IMR-90 (cell line): ENCODE data around the gene RPUSD1. TPM values are rescaled to one million over a fixed set of nuclear protein-coding genes. Genes with fewer than 3 reads are reported as not detected.

Experiments
- ATAC-seq: fragments of 200-7000 bp; cut with Tn5 transposase; 2 replicates; pipeline ENCODE4 v1.9.1; 2020; ENCODE audit warnings: low read depth, mild to moderate bottlenecking, moderate library complexity
- BruUV-seq: library from RNA; stranded (reverse); fragments of 400-500 nt; replicated peaks from 2 replicates; lab custom pipeline; 2021; lab: Mats Ljungman, UMichigan
- CTCF ChIA-PET: fragments of 300-600 bp; formaldehyde crosslinking; extraction: SDS; loops from one replicate; lab custom pipeline; 2021; ENCODE audit warnings: antibody characterized with exemption; lab: Yijun Ruan, JAX
- POLR2A ChIA-PET: fragments of 300-600 bp; sonication (Branson Sonifier 250); formaldehyde crosslinking; loops from one replicate; lab custom pipeline; 2022; ENCODE audit warnings: antibody characterized with exemption; ENCODE audit not compliant: unreplicated experiment; lab: Charles Lee
- DNase-seq: peaks from one replicate; pipeline ENCODE4 v3.0.0; 2013
- H2AFZ ChIP-seq: replicated peaks from 2 replicates; pipeline ENCODE3; 2013; ENCODE audit warnings: low read length, mild to moderate bottlenecking; ENCODE audit not compliant: poor library complexity
- H2AK5ac ChIP-seq: 2 replicates; pipeline ENCODE4 v1.6.1; 2013; ENCODE audit warnings: low read depth, low read length, inconsistent platforms
- H2AK9ac ChIP-seq: replicated peaks from 2 replicates; pipeline ENCODE3; 2013; ENCODE audit warnings: mild to moderate bottlenecking, low read depth, low read length, moderate library complexity; ENCODE audit not compliant: poor library complexity
- H2BK120ac ChIP-seq: 2 replicates; pipeline ENCODE4 v1.6.1; 2013; ENCODE audit warnings: low read depth, low read length, inconsistent platforms
- H2BK15ac ChIP-seq: 3 replicates; pipeline ENCODE4 v1.6.1; 2013; ENCODE audit warnings: low read depth, low read length, inconsistent platforms
- H2BK20ac ChIP-seq: 2 replicates; pipeline ENCODE4 v1.6.1; 2013; ENCODE audit warnings: low read depth, mild to moderate bottlenecking, inconsistent platforms, low read length, moderate library complexity
- H2BK5ac ChIP-seq: 2 replicates; pipeline ENCODE4 v1.6.1; 2013; ENCODE audit warnings: mild to moderate bottlenecking, low read depth, low read length, inconsistent platforms; ENCODE audit not compliant: poor library complexity, severe bottlenecking
- H3K14ac ChIP-seq: replicated peaks from 2 replicates; pipeline ENCODE4 v1.6.1; 2013; ENCODE audit warnings: low read depth, low read length, inconsistent platforms
- H3K18ac ChIP-seq: 2 replicates; pipeline ENCODE4 v1.6.1; 2013; ENCODE audit warnings: low read depth, low read length, control low read depth
- H3K23ac ChIP-seq: 2 replicates; pipeline ENCODE4 v1.6.1; 2013; ENCODE audit warnings: low read depth, low read length, inconsistent platforms
- H3K27ac ChIP-seq: 2 replicates; pipeline ENCODE4 v1.5.1; 2013; ENCODE audit warnings: mild to moderate bottlenecking, control low read depth, low read length; ENCODE audit not compliant: insufficient read depth
- H3K27me3 ChIP-seq: 2 replicates; pipeline ENCODE4 v1.6.1; 2013; ENCODE audit warnings: low read length; ENCODE audit not compliant: control insufficient read depth, insufficient read depth
- H3K36me3 ChIP-seq: 2 replicates; pipeline ENCODE4 v1.6.1; 2013; ENCODE audit warnings: low read length, mixed read lengths; ENCODE audit not compliant: control insufficient read depth, insufficient read depth
- H3K4ac ChIP-seq: 2 replicates; pipeline ENCODE4 v1.6.1; 2013; ENCODE audit warnings: low read depth, low read length, inconsistent platforms
- H3K4me1 ChIP-seq: 2 replicates; pipeline ENCODE4 v1.6.1; 2013; ENCODE audit warnings: low read length, mixed read lengths; ENCODE audit not compliant: control insufficient read depth, insufficient read depth
- H3K4me2 ChIP-seq: 2 replicates; pipeline ENCODE4 v1.6.1; 2013; ENCODE audit warnings: low read depth, mild to moderate bottlenecking, control low read depth, low read length, moderate library complexity
- H3K4me3 ChIP-seq: 2 replicates; pipeline ENCODE4 v1.5.1; 2013; ENCODE audit warnings: low read depth, mild to moderate bottlenecking, control low read depth, low read length, moderate library complexity; ENCODE audit not compliant: insufficient read depth
- H3K56ac ChIP-seq: 2 replicates; pipeline ENCODE4 v1.6.1; 2013; ENCODE audit warnings: low read length, inconsistent platforms; ENCODE audit not compliant: insufficient read depth; ENCODE audit errors: extremely low read depth
- H3K79me1 ChIP-seq, 2 experiments: 2 replicates each; pipeline ENCODE4 v1.6.1; 2013; ENCODE audit warnings: low read length in 2 of 2, inconsistent platforms in 1 of 2, low read depth in 1 of 2
- H3K9ac ChIP-seq: 2 replicates; pipeline ENCODE4 v1.6.1; 2013; ENCODE audit warnings: low read depth, low read length, control low read depth
- H3K9me1 ChIP-seq: 2 replicates; pipeline ENCODE4 v1.6.1; 2013; ENCODE audit warnings: low read length, inconsistent platforms; ENCODE audit not compliant: insufficient read depth
- H3K9me3 ChIP-seq: 2 replicates; pipeline ENCODE4 v1.6.1; 2013; ENCODE audit warnings: low read length; ENCODE audit not compliant: control insufficient read depth, insufficient read depth
- H4K20me1 ChIP-seq: 2 replicates; pipeline ENCODE4 v1.6.1; 2013; ENCODE audit warnings: low read length, inconsistent platforms; ENCODE audit not compliant: insufficient read depth
- H4K5ac ChIP-seq: 2 replicates; pipeline ENCODE4 v1.6.1; 2013; ENCODE audit warnings: mild to moderate bottlenecking, low read depth, low read length, control low read depth
- H4K8ac ChIP-seq, 2 experiments: 2 replicates each; pipeline ENCODE4 v1.6.1; 2013; ENCODE audit warnings: low read depth in 2 of 2, low read length in 2 of 2, control low read depth in 1 of 2, inconsistent platforms in 1 of 2
- H4K91ac ChIP-seq: 2 replicates; pipeline ENCODE4 v1.6.1; 2013; ENCODE audit warnings: low read depth, low read length, inconsistent platforms; ENCODE audit not compliant: insufficient read depth
- RAD21 ChIP-seq: IDR thresholded peaks from 2 replicates; pipeline ENCODE4 v1.6.1; 2012; ENCODE audit warnings: low read length, improper control_type of control experiment
- RCOR1 ChIP-seq: IDR thresholded peaks from 2 replicates; pipeline ENCODE4 v1.6.1; 2012; ENCODE audit warnings: mild to moderate bottlenecking, low read length, improper control_type of control experiment; ENCODE audit not compliant: insufficient replicate concordance
- RFX5 ChIP-seq: IDR thresholded peaks from 2 replicates; pipeline ENCODE4 v1.8.0; 2012; ENCODE audit warnings: low read depth, mild to moderate bottlenecking, low read length, moderate library complexity
- WGBS, 2 experiments: methylation state at CpG; one replicate each; pipeline versions ENCODE4 v1.1.5 to v1.1.7; 2013; ENCODE audit warnings: missing lambda C conversion rate in 2 of 2; ENCODE audit not compliant: insufficient read length in 1 of 2; ENCODE audit errors: extremely low coverage in 2 of 2; 5-methylcytosine and 5-hydroxymethylcytosine counted together
- dilution Hi-C: fragments of 300-500 bp; cut with HindIII; formaldehyde crosslinking; loops from one replicate; pipeline ENCODE4 v1.14.3; 2018; ENCODE audit warnings: low sequenced_read_pairs; ENCODE audit not compliant: unreplicated experiment
- in situ Hi-C: fragments of 300-500 bp; cut with MboI; formaldehyde crosslinking; loops from 3 replicates; pipeline ENCODE4 v1.14.3; 2019; ENCODE audit warnings: low sequenced_read_pairs, inconsistent platforms, mixed read lengths
- intact Hi-C: fragments of 100-400 bp; cut with micrococcal nuclease; formaldehyde crosslinking; loops from 2 replicates; pipeline ENCODE4 v1.10.0; 2022
- polyA plus RNA-seq, 3 experiments: library from polyadenylated mRNA; depleted of rRNA; stranded (reverse); fragments of >200 nt; gene quantifications; 2 replicates each; pipeline ENCODE4 v1.2.3, GENCODE V29; 2012; ENCODE audit warnings: low replicate concordance in 1 of 3
- total RNA-seq: library from RNA; depleted of rRNA; stranded (reverse); fragments of >200 nt; gene quantifications from 2 replicates; pipeline ENCODE4 v1.2.3, GENCODE V29; 2012

RPUSD1 gene
- total and polyA plus RNA-seq, 2 of the 4 experiments (the other 2 are of a cell fraction): 13.1 to 32.3 TPM

DNA sequence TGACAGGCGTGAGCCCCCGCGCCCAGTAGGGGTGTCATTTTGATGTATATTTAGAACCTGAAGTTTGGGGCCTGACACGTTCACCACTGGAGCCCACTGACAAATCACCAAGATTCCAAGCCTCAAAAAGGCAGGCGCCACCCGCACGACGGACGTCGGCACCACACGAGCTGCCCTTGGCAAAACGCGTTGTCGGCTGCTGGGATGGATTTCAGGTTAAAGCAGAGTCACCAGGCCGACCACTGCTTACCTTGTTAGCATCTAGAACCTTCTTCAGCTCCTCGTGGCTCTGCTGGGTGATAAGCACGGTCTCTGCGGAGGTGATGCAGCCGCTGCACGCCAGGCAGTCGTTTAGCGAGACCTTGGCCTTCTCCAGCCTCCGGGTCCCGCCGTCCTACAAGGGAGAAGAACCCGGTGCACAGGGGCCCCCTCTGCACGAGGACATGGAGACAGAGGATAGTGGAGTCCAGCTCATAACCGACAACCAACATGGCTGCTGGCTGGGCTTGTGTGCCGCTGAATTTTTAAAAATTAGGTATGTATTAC lies 51.2 kb downstream of the RPUSD1 start:
- no peak overlapping the region for H2AK9ac ChIP-seq
- no peak overlapping the region for H2AK5ac ChIP-seq
- peaks cover 4% of the 10 kb centered on the region; the same call in 1 of the 2 replicates for H3K9me1 ChIP-seq
- intact Hi-C loops: no loop called here
- H3K4ac ChIP-seq: no peak overlapping the region
- H4K8ac ChIP-seq: no peak overlapping the region
- H3K9ac ChIP-seq: no peak overlapping the region
- POLR2A ChIA-PET: no interaction called here
- WGBS, 2 experiments: 97% methylated on average over 14 of the region's 29 CpGs; no CpG with 5 or more reads in 1 of the 2 experiments
- peaks cover 7 to 19% of the 10 kb centered on the region in 2 experiments for H3K79me1 ChIP-seq
- no peak overlapping the region for H3K56ac ChIP-seq
- H3K9me3 ChIP-seq: no peaks in the 10 kb centered on the region
- H4K20me1 ChIP-seq: peaks cover 5% of the 10 kb centered on the region; the same call in 1 of the 2 replicates
- no TSS peak for BruUV-seq
- H3K4me2 ChIP-seq: no peak overlapping the region
- H3K36me3 ChIP-seq: peaks cover 46% of the 10 kb centered on the region
- H2BK120ac ChIP-seq: no peak overlapping the region
- CTCF ChIA-PET: interaction anchor here (1.0 kb wide), 1 partner anchor 12 kb away, joined by 3 read pairs; no protein-coding TSS in a partner anchor
- H3K4me1 ChIP-seq: peaks cover 5% of the 10 kb centered on the region; the same call in 1 of the 2 replicates
- H3K23ac ChIP-seq: no peak overlapping the region
- H4K91ac ChIP-seq: no peak overlapping the region
- no peak overlapping the region for H4K5ac ChIP-seq
- dilution Hi-C loops: no loop called here
- TF ChIP-seq RFX5: no peak
- no peak for TF ChIP-seq RAD21
- TF ChIP-seq RCOR1: no peak
- no peak overlapping the region for H3K14ac ChIP-seq
- no peak for ATAC-seq
- no peak overlapping the region for H2BK5ac ChIP-seq
- H2BK15ac ChIP-seq: no peak overlapping the region
- no peak for DNase-seq
- H2BK20ac ChIP-seq: no peak overlapping the region
- H3K18ac ChIP-seq: no peak overlapping the region
- in situ Hi-C loops: no loop called here
- H2AFZ ChIP-seq: no peak overlapping the region
- H3K27me3 ChIP-seq: no peaks in the 10 kb centered on the region
- no peak overlapping the region for H3K4me3 ChIP-seq
- H3K27ac ChIP-seq: no peak overlapping the region
